Smooth muscle cell (in vitro differentiated cells): ENCODE results near the gene PPIE. TPM values are rescaled to one million over a fixed set of nuclear protein-coding genes. Genes with fewer than 3 reads are reported as not detected.

Experiments
- DNase-seq: peaks from one replicate; lab custom pipeline; 2025; ENCODE audit not compliant: unreplicated experiment; lab: John Stamatoyannopoulos, UW
- H2AFZ ChIP-seq: fragments of 200-600 bp; sonication (generic); 2 replicates; pipeline ENCODE4 v1.6.0; 2016; ENCODE audit warnings: antibody characterized with exemption, low read depth, mild to moderate bottlenecking
- H3F3A ChIP-seq: fragments of 200-600 bp; sonication (generic); 2 replicates; pipeline ENCODE4 v1.6.0; 2017; ENCODE audit warnings: antibody characterized with exemption, low read depth
- H3K27ac ChIP-seq: fragments of 200-600 bp; sonication (generic); 2 replicates; pipeline ENCODE4 v1.5.1; 2016; ENCODE audit warnings: low read depth, mild to moderate bottlenecking
- H3K27me3 ChIP-seq: fragments of 200-600 bp; sonication (generic); 2 replicates; pipeline ENCODE4 v1.6.1; 2016; ENCODE audit warnings: low read depth, mild to moderate bottlenecking
- H3K36me3 ChIP-seq: fragments of 200-600 bp; sonication (generic); 2 replicates; pipeline ENCODE4 v1.5.1; 2016; ENCODE audit warnings: low read depth
- H3K4me1 ChIP-seq: fragments of 200-600 bp; sonication (generic); 2 replicates; pipeline ENCODE4 v1.5.1; 2016; ENCODE audit warnings: low read depth
- H3K4me2 ChIP-seq: fragments of 200-600 bp; sonication (generic); 2 replicates; pipeline ENCODE4 v1.6.0; 2016; ENCODE audit warnings: mild to moderate bottlenecking
- H3K4me3 ChIP-seq: fragments of 200-600 bp; sonication (generic); 2 replicates; pipeline ENCODE4 v1.5.1; 2016; ENCODE audit warnings: mild to moderate bottlenecking
- H3K79me2 ChIP-seq: fragments of 200-600 bp; sonication (generic); 2 replicates; pipeline ENCODE4 v1.6.0; 2016; ENCODE audit warnings: low read depth, mild to moderate bottlenecking
- H3K9ac ChIP-seq: fragments of 200-600 bp; sonication (generic); 2 replicates; pipeline ENCODE4 v1.6.0; 2016; ENCODE audit warnings: low read depth
- H3K9me3 ChIP-seq: fragments of 200-600 bp; sonication (generic); replicated peaks from 2 replicates; pipeline ENCODE4 v1.5.1; 2016; ENCODE audit warnings: low read depth
- H4K20me1 ChIP-seq: fragments of 200-600 bp; sonication (generic); 2 replicates; pipeline ENCODE4 v1.6.0; 2016; ENCODE audit warnings: low read depth
- WGBS: methylation state at CpG from one replicate; pipeline ENCODE4 v1.1.7; 2016; ENCODE audit warnings: low lambda C conversion rate; 5-methylcytosine and 5-hydroxymethylcytosine counted together
- polyA plus RNA-seq: library from polyadenylated mRNA; unstranded; fragments of >200 nt; fragmentation: Nextera tagmentation; extraction: Ambion mirVana; gene quantifications from 2 replicates; pipeline ENCODE4 v1.2.1, GENCODE V29; 2016
- total RNA-seq: library from RNA; depleted of rRNA; stranded (reverse); fragments of >200 nt; gene quantifications from 2 replicates; pipeline ENCODE4 v1.2.3, GENCODE V29; 2014
- TF ChIP-seq, protein P1 (sequence below): fragments of 200-600 bp; sonication (generic); IDR thresholded peaks from 2 replicates; pipeline ENCODE4 v1.5.1; 2017; ENCODE audit warnings: borderline replicate concordance, mild to moderate bottlenecking, antibody characterized with exemption; ENCODE audit not compliant: insufficient read depth, poor library complexity, severe bottlenecking

Gene PPIE
- total and polyA plus RNA-seq, 2 experiments from 2014 or later: 47.8 to 62.0 TPM

DNA sequence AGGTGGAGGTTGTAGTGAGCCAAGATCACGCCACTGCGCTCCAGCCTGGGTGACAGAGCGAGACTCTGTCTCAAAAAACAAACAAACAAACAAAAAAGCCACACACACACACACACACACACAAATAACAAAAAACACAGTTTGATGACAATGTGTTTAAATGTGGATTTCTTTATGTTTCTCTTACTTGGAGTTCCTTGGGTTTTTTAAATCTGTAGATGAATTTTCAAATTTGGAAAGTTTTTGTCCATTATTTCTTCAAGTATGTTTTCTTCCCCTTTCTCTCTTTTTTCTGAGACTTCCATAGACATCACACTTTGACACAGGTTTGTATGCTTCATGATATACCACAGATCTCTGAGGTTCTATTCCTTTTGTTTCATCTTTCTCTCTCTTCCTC is 12.1 kb upstream of the PPIE start:
- H3K9me3 ChIP-seq: no peaks in the 10 kb centered on the region
- no peak overlapping the region for H2AFZ ChIP-seq
- no peaks in the 10 kb centered on the region for H3K79me2 ChIP-seq
- H3K4me1 ChIP-seq: no peaks in the 10 kb centered on the region
- TF ChIP-seq, protein P1, sequence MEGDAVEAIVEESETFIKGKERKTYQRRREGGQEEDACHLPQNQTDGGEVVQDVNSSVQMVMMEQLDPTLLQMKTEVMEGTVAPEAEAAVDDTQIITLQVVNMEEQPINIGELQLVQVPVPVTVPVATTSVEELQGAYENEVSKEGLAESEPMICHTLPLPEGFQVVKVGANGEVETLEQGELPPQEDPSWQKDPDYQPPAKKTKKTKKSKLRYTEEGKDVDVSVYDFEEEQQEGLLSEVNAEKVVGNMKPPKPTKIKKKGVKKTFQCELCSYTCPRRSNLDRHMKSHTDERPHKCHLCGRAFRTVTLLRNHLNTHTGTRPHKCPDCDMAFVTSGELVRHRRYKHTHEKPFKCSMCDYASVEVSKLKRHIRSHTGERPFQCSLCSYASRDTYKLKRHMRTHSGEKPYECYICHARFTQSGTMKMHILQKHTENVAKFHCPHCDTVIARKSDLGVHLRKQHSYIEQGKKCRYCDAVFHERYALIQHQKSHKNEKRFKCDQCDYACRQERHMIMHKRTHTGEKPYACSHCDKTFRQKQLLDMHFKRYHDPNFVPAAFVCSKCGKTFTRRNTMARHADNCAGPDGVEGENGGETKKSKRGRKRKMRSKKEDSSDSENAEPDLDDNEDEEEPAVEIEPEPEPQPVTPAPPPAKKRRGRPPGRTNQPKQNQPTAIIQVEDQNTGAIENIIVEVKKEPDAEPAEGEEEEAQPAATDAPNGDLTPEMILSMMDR: no peak
- H3K9ac ChIP-seq: no peak overlapping the region
- H3K27ac ChIP-seq: no peak overlapping the region
- H3K27me3 ChIP-seq: peaks cover 89% of the 10 kb centered on the region
- H3K4me2 ChIP-seq: no peak overlapping the region
- no peaks in the 10 kb centered on the region for H3F3A ChIP-seq
- H3K36me3 ChIP-seq: no peaks in the 10 kb centered on the region
- no peak overlapping the region for H3K4me3 ChIP-seq
- DNase-seq: no peak
- 89% methylated on average over 3 of the region's 3 CpGs for WGBS
- H4K20me1 ChIP-seq: no peaks in the 10 kb centered on the region

DNA sequence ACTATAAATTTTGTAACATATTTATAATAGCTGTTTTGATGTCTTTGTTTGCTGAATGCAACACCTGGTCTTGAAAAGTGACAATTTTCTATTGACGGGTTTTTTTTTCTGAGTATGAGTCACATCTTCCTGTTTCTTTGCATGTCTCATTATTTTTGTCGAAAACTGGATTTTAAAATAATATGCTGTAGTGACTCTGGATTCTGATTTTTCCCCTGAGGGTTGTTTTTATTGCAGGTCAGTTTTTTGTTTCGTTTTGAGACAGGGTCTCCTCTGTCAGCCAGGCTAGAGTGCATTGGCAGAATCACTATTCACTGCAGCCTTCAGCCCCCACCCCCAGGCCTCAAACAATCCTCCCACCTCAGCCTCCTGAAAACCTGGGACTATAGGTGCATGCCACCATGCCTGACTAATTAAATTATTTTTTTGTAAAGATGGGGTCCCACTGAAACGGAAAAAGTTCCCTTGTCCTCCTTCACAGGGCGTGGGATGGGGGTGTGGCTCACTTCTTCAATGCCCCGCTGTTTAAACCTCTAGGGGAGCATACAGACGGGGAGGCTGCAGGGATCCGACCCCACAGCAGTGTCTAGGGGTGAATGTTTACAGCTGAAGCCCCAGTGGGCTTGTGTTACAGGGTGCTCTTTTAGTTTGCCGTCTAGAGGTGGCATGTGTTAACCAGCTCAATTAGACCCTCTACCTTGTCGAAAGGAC is 11.3 kb upstream of the PPIE start:
- Histone ChIP-seq H2AFZ (no peak overlapping the region), H3K36me3 (no peaks in the 10 kb centered on the region), H3K79me2 (no peaks in the 10 kb centered on the region), H3K4me3 (no peak overlapping the region), H3K9me3 (no peaks in the 10 kb centered on the region), H3K9ac (no peak overlapping the region), H3K4me2 (no peak overlapping the region), H4K20me1 (no peaks in the 10 kb centered on the region), H3F3A (no peaks in the 10 kb centered on the region), H3K4me1 (no peaks in the 10 kb centered on the region), H3K27me3 (peaks cover 89% of the 10 kb centered on the region), H3K27ac (no peak overlapping the region)
- 57% methylated on average over 10 of the region's 10 CpGs for WGBS
- no peak for DNase-seq
- TF ChIP-seq, protein P1: no peak

DNA sequence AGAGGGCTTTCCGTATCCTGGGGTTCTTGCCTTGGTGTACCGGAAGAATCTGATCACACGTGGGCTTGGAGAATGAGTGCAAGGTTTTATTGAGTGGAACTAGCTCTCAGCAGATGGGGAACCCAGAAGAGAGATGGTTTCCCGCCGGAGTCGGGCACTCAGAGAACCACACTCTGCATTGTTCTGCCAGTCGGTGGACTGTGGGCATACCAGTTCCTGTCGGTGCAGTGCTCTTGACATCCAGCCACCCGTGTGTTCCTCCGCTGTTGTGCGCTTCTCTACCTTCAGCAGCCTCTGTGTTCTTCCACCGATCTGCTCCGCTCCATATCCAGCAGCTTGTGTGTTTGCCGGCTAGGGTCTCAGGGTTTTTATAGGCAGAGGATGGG is 10.8 kb upstream of the PPIE start:
- no peak overlapping the region for H3K27ac ChIP-seq
- no peak for DNase-seq
- no peak overlapping the region for H2AFZ ChIP-seq
- no peak overlapping the region for H3K4me2 ChIP-seq
- H3K9ac ChIP-seq: no peak overlapping the region
- TF ChIP-seq, protein P1: no peak
- no peak overlapping the region for H3K4me3 ChIP-seq
- no peaks in the 10 kb centered on the region for H4K20me1 ChIP-seq
- no peaks in the 10 kb centered on the region for H3K36me3 ChIP-seq
- no peaks in the 10 kb centered on the region for H3K79me2 ChIP-seq
- no peaks in the 10 kb centered on the region for H3K9me3 ChIP-seq
- no peaks in the 10 kb centered on the region for H3K4me1 ChIP-seq
- peaks cover 90% of the 10 kb centered on the region for H3K27me3 ChIP-seq
- H3F3A ChIP-seq: no peaks in the 10 kb centered on the region
- WGBS: 78% methylated on average over 14 of the region's 14 CpGs

DNA sequence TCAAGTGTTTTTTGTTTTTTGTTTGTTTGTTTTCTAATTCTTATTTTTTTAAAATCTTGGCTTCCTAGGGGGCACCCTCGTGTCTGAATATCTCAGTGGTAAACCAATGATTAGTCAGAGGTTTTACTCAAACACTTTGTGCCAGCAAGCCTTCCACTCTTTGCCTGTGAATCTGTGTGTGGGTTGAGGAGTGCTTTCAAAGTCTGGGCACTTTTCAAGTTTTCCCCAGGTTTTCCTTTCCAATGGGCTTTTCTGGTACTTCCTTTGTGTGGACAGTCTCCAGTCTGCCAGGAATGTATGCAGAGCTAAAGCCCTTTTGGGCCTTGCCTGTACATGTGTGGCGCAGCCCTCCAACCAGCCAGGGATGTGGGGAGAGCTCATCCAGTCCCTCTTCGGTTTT is 9.7 kb upstream of the PPIE start:
- H4K20me1 ChIP-seq: no peaks in the 10 kb centered on the region
- no peaks in the 10 kb centered on the region for H3F3A ChIP-seq
- TF ChIP-seq, protein P1: no peak
- 49% methylated on average over 3 of the region's 3 CpGs for WGBS
- no peaks in the 10 kb centered on the region for H3K4me1 ChIP-seq
- no peak overlapping the region for H3K4me3 ChIP-seq
- no peak overlapping the region for H2AFZ ChIP-seq
- no peak overlapping the region for H3K9ac ChIP-seq
- no peaks in the 10 kb centered on the region for H3K36me3 ChIP-seq
- no peak for DNase-seq
- no peaks in the 10 kb centered on the region for H3K79me2 ChIP-seq
- H3K27ac ChIP-seq: no peak overlapping the region
- no peaks in the 10 kb centered on the region for H3K9me3 ChIP-seq
- peaks cover 93% of the 10 kb centered on the region for H3K27me3 ChIP-seq
- H3K4me2 ChIP-seq: no peak overlapping the region
